ENCODE results near the gene ENOPH1. TPM values are rescaled to one million over a fixed set of nuclear protein-coding genes. Genes with fewer than 3 reads are reported as not detected.

Gene ENOPH1
- total RNA-seq, 2 donors from 2014 or later: 47.1 to 57.3 TPM

- Histone ChIP-seq H3K36me3 (ENCODE audit: control insufficient read depth, insufficient read depth, low read length) (peaks cover 33% of the 10 kb centered on the region), H3K27me3 (ENCODE audit: control insufficient read depth, insufficient read depth, low read length, poor library complexity, severe bottlenecking) (no peaks in the 10 kb centered on the region), H3K9ac (ENCODE audit: extremely low read depth, low read length, poor library complexity, severe bottlenecking) (no peak overlapping the region), H3K4me1 (ENCODE audit: control insufficient read depth, insufficient read depth, low read length) (peaks cover 4% of the 10 kb centered on the region), H3K4me3 (ENCODE audit: low read length) (no peak overlapping the region), H3K27ac (ENCODE audit: low read depth, low read length) (no peak overlapping the region), H3K9me3 (ENCODE audit: control insufficient read depth, low read length) (no peaks in the 10 kb centered on the region)
- Mint-ChIP-seq H3K4me3 (no peak overlapping the region), H3K4me1 (peaks cover 37% of the 10 kb centered on the region), H3K27me3 (ENCODE audit: insufficient read depth) (no peaks in the 10 kb centered on the region), H3K36me3 (ENCODE audit: low read depth) (peaks cover 40% of the 10 kb centered on the region), H3K27ac (peak overlapping the region; percentile 41), H3K9me3 (no peaks in the 10 kb centered on the region)
- WGBS, 2 experiments (ENCODE audit: insufficient coverage in 1 of 2, insufficient read length in 1 of 2): 84 to 93% methylated on average over 4 to 5 of the region's 5 CpGs
- no peak for DNase-seq
- no peak for TF ChIP-seq CTCF (conservative IDR thresholded peaks at IDR 0.05)
Measured at GRCh38 chr4:82436130-82436529, 5.7 kb downstream of the ENOPH1 start.

GRCh38 chr4:82436780-82437179, 6.4 kb downstream of the ENOPH1 start:
- H3K27me3 ChIP-seq (ENCODE audit: control insufficient read depth, insufficient read depth, low read length, poor library complexity, severe bottlenecking): no peaks in the 10 kb centered on the region
- no peak overlapping the region for H3K9ac ChIP-seq (ENCODE audit: extremely low read depth, low read length, poor library complexity, severe bottlenecking)
- no peak overlapping the region for H3K4me3 ChIP-seq (ENCODE audit: low read length)
- H3K9me3 Mint-ChIP-seq: no peaks in the 10 kb centered on the region
- H3K27ac ChIP-seq (ENCODE audit: low read depth, low read length): no peak overlapping the region
- peaks cover 37% of the 10 kb centered on the region for H3K4me1 Mint-ChIP-seq
- H3K27me3 Mint-ChIP-seq (ENCODE audit: insufficient read depth): no peaks in the 10 kb centered on the region
- no peak overlapping the region for H3K4me3 Mint-ChIP-seq
- WGBS, 2 experiments (ENCODE audit: insufficient coverage in 1 of 2, insufficient read length in 1 of 2): 98 to 100% methylated on average over 4 of the region's 4 CpGs
- H3K27ac Mint-ChIP-seq: peak overlapping the region; percentile 12
- no peak for TF ChIP-seq CTCF (conservative IDR thresholded peaks at IDR 0.05)
- peaks cover 36% of the 10 kb centered on the region for H3K36me3 ChIP-seq (ENCODE audit: control insufficient read depth, insufficient read depth, low read length)
- no peak for DNase-seq
- H3K9me3 ChIP-seq (ENCODE audit: control insufficient read depth, low read length): no peaks in the 10 kb centered on the region
- peaks cover 45% of the 10 kb centered on the region for H3K36me3 Mint-ChIP-seq (ENCODE audit: low read depth)
- H3K4me1 ChIP-seq (ENCODE audit: control insufficient read depth, insufficient read depth, low read length): peaks cover 4% of the 10 kb centered on the region

GRCh38 chr4:82437285-82438005, 7.1 kb downstream of the ENOPH1 start:
- Mint-ChIP-seq H3K4me3 (no peak overlapping the region), H3K27ac (no peak overlapping the region), H3K36me3 (ENCODE audit: low read depth) (peaks cover 49% of the 10 kb centered on the region), H3K9me3 (no peaks in the 10 kb centered on the region), H3K27me3 (ENCODE audit: insufficient read depth) (no peaks in the 10 kb centered on the region), H3K4me1 (peaks cover 33% of the 10 kb centered on the region)
- Histone ChIP-seq H3K27ac (ENCODE audit: low read depth, low read length) (no peak overlapping the region), H3K9ac (ENCODE audit: extremely low read depth, low read length, poor library complexity, severe bottlenecking) (no peak overlapping the region), H3K36me3 (ENCODE audit: control insufficient read depth, insufficient read depth, low read length) (peaks cover 42% of the 10 kb centered on the region), H3K4me3 (ENCODE audit: low read length) (no peak overlapping the region), H3K4me1 (ENCODE audit: control insufficient read depth, insufficient read depth, low read length) (peaks cover 4% of the 10 kb centered on the region), H3K27me3 (ENCODE audit: control insufficient read depth, insufficient read depth, low read length, poor library complexity, severe bottlenecking) (no peaks in the 10 kb centered on the region), H3K9me3 (ENCODE audit: control insufficient read depth, low read length) (no peaks in the 10 kb centered on the region)
- no peak for TF ChIP-seq CTCF (conservative IDR thresholded peaks at IDR 0.05)
- WGBS, 2 experiments (ENCODE audit: insufficient coverage in 1 of 2, insufficient read length in 1 of 2): 83 to 90% methylated on average over 2 to 4 of the region's 4 CpGs
- no peak for DNase-seq

Data from endodermal cell (in vitro differentiated cells).